HG03378 (cell line): ENCODE data around the gene DSP.

Experiments
- ATAC-seq: cut with Tn5 transposase; IDR thresholded peaks from one replicate; pipeline ENCODE4 v1.9.1; 2021; ENCODE audit warnings: mild to moderate bottlenecking, moderate library complexity; ENCODE audit not compliant: unreplicated experiment

Gene DSP

GRCh38 chr6:7589949-7590917 is 48.8 kb downstream of the DSP start, which contains the start of gene SNRNP48:
Gene SNRNP48 (plus strand): TSS chr6:7590198. CDS start chr6:7590258, 60 bp downstream.
- ATAC-seq, result peak; percentile 98

- no peak for ATAC-seq
Measured at GRCh38 chr6:7590918-7591302, 49.4 kb downstream of the DSP start.

DNA sequence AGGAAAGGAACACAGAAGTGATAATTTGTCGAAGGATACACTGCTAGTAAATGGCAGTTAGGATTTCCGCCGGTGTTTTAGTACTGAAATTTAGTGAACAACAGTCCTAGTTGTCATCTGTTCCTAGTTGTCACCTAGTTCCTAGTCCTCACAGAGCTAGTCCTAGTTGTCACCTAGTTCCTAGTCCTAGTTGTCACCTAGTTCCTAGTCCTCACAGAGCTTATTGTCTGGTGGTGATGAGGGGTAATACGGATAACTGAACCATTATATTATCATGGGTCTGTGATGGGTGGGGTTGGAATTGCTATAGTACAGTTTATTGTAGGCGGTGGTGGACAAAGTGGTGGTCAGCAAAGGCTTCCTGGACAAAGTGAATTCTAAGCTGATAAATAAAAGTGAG is 50.3 kb downstream of the DSP start:
- ATAC-seq, result no peak

GRCh38 chr6:7593229-7593628 is 51.8 kb downstream of the DSP start:
- no peak for ATAC-seq

DNA sequence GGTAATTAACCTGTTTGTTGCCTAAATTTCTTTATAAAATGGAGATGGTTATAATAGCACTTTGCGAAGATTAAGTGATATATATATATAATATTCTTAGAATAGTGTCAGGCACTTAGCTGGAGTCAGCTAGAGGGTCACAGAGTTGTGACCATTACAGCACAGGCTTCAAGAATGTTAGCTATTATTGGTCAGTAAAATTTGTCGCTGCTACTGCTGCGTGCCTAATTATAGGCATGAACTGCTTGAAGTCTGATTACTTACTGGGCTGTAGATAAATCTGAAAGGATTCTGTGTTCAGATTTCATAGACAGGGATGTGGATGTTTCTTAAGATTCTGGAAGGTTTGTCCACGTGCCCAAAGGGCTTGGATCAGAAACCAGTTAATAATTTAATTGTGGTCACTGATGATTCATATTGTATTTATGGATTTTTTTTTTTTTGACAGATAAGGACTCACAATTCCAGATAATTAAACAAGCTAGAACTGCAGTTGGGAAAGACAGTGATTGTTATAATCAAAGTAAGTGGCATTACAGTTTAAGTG is 53.2 kb downstream of the DSP start:
- no peak for ATAC-seq

DNA sequence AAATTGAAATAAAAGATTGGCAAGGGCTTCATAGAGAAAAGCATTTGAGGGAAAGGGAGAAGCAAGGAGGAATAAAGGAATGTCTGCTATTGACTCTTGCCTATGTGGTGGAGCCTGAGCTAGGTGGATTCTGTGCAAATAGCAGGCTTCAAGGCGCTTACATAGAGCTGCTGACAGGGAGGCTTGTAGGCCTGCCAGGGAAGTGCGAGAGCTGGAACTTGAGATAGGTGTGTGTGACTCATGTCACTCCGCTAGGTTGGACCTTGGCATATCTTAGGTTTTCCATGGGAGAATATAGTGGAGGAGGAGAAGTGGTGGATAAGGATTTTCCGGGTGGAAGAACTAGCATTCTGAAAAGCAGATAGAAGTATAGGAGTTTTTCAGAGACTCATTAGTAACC is 62.5 kb downstream of the DSP start:
- no peak for ATAC-seq

DNA sequence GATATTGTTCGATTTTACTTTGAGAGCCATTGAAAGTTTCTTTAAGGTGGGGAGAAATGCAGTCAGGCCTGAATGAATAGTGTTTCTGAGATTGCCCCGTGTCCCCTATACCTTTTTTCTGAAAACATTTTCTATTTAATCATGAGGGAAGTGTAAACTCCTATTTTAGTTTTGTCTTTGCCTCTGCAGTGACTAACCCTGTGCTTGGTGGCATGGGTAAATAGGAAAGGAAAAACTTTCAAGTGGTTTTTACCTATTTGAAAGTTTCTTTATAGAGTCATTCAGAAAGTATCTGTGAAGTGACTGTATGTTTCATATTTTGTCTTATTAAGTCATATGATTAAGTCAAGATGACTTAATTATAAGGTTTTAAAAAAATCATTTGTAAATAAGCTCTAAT is 63.0 kb downstream of the DSP start:
- ATAC-seq, result no peak

- no peak for ATAC-seq
Measured at GRCh38 chr6:7615611-7616383, 74.3 kb downstream of the DSP start.

DNA sequence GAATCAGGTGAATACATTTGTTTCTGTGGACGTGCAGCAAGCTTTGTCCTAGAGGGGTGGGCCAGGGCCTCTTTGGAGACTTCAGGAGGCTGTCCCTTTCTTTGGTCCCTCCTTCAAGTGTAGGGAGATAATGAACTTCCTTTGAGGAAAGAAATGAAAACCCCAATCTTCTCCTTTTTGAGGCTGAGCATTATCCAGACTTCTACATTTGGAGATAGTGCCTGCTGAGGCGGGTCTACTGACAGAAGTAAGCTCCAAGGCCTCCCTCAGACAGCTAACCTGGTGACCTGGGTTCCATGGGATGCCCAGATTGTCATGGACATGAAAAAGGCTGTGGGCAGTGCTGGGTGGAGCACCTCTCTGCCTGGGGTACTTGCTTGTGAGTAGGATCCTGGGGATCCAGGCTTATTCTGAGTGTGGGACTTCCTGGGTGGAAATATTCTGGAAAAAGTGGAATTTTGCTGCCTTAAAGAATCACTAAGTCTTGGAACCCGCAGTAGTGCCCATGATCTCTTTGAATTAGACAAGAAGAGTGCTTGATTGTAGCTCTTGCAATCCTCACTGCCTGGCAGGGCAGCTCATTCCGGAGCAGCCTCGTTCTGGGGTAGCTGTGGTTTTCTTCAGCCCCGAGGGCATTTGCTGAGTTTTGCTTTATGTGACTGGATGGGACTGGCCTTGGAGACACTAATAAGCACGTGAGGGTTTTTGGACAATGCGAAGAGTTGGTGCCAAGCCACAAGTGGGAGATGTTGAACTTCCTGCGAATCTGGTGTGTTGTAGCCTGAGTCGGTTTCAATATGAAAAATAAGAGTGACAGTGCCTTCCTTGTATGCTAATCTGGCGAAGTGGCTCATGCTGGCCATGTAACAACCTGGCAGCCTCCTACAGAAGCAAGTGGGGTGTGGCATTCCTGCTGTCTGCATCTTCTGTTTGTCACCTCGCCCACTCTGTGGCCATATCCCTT is 76.6 kb downstream of the DSP start:
- peak; percentile 86 for ATAC-seq

GRCh38 chr6:7621761-7622160 is 80.3 kb downstream of the DSP start:
- no peak for ATAC-seq

GRCh38 chr6:7624796-7625710 is 83.6 kb downstream of the DSP start:
- no peak for ATAC-seq

GRCh38 chr6:7628479-7628878 is 87.0 kb downstream of the DSP start:
- ATAC-seq, result no peak

DNA sequence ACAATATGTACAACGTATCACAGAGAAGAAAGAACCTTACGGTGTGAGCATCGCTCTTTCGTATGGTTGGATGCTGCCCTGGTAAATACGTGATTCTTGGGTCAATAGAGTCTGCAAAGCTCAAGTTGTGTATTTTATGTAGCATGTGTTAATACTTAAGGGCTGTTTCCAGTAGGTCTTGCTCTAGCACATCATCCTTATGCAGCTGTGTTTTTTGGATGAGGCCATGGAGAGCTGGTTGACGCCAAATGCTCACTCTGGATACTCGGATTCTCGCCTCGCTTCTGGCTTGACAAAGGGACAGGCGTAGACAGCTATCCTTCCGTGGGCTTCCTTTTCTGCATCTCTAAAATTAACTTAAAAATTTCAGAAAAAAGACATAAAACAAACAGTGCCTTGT is 87.4 kb downstream of the DSP start:
- ATAC-seq, result no peak

DNA sequence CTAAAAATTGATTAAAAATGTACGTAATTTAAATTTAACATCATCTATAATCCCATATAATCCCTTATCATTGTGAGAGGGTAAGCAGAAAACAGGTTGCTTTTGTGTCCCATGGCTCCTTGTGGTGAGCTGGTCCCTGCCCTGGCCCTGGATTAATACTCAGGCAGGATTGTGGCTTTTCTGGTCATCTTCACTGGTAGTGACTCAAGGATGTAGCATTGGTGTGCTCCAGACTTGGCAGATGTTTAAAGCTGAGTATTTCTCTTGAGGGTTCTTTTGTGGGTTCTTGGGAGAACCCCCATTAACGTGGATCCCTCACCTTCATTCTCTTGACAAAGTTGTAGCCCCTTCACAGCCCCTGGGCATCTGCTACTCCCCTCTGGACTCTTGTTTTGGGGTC is 87.8 kb downstream of the DSP start:
- no peak for ATAC-seq

DNA sequence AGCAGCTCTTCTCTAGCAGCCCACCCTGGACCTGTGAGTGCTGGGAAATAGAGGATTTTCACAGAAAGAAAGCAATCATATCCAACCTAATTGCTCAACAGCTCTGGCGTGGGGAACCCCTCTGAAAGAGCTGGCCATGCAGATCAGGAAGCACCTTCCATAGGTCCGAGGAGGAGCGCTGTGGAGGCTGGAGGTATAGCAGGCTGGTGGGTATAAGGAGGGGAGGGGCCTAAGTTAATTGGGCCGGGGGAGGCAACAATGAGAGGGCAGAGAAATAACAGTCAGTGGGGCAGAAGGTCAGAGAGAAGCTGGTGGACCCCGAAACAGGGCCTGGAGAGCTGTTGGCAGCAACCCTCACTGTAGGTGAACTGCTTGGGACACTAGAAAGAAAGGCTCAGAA is 89.3 kb downstream of the DSP start:
- ATAC-seq, result no peak

- ATAC-seq, result no peak
Measured at GRCh38 chr6:7631466-7631865, 90.0 kb downstream of the DSP start.

DNA sequence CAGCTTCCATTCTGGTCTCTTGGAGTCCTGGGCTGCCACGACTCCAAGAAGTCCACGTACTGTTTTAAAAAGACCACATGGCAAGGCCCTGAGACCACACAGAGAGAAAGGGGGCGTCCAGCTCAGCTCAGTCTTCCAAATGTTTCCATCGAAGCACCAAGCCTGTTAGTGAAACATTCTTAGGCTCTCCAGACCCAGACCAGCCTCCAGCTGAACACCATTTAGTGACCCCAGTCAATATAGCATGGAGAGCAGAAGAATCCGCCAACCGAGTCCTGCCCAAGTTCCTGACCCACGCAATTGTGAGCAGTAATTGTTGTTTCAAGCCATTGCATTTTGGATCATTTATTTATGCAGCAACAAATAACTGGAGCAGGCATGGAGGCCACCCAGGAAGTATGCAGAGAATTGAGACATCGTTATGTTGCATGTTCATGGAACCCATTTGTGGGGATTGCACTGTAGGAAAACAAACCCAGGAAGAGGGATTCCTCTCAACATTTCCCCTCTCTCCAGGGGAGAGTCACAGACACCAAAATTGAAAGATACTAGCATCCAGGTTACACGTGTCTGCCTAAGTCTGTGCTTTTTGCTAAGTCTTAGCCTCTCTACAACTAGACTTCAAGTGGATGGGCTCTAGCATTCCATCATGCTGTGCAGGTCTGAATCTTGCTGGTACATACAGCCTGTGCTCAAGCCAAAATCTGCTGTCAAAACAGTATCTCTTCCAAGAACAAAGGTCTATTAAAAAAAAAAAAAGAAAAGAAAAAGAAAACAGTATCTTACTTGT is 91.2 kb downstream of the DSP start:
- no peak for ATAC-seq

GRCh38 chr6:7633361-7633760 is 91.9 kb downstream of the DSP start:
- ATAC-seq, result no peak

DNA sequence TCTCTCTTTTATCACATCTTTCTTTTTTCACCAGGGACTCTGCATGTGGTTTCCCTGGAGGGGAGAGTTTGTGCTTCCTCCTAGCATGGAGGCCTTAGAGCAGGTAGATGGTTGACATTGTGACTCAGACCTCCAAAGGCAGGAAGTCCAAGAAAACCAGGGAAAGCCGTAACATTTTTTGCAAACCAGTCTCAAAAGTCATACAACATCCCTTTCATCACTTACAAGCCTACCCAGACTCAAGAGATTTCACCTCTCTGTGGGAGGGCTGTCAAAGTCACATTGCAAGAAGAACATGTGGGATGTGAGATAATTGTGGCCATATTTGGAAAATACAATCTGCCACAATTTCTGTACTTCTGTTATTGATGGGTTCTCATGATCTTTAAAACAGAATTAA is 94.7 kb downstream of the DSP start:
- no peak for ATAC-seq
